GM23338 (cell line): Measurements from ENCODE around the gene RPA3. TPM values are rescaled to one million over a fixed set of nuclear protein-coding genes. Genes with fewer than 3 reads are reported as not detected.

Experiments
- ATAC-seq: fragments of 200-7000 bp; cut with Tn5 transposase; 3 replicates; pipeline ENCODE4 v1.9.1; 2020
- DNase-seq: peaks from one replicate; pipeline ENCODE4 v3.0.0-alpha.2; 2015; ENCODE audit warnings: low spot score
- H2AFZ ChIP-seq: fragments of 200-600 bp; sonication (generic); 2 replicates; pipeline ENCODE4 v1.8.0; 2016; ENCODE audit warnings: antibody characterized with exemption, mild to moderate bottlenecking, moderate library complexity
- H3F3A ChIP-seq: fragments of 200-600 bp; sonication (generic); replicated peaks from 2 replicates; pipeline ENCODE4 v1.8.0; 2017; ENCODE audit warnings: antibody characterized with exemption, mixed run types, low read depth
- H3K27ac ChIP-seq: fragments of 200-600 bp; sonication (generic); 2 replicates; pipeline ENCODE4 v1.6.1; 2016; ENCODE audit warnings: low read depth
- H3K27me3 ChIP-seq: fragments of 200-600 bp; sonication (generic); 2 replicates; pipeline ENCODE4 v1.8.0; 2016; ENCODE audit warnings: mild to moderate bottlenecking, mixed run types, moderate library complexity; ENCODE audit not compliant: insufficient read depth
- H3K36me3 ChIP-seq: fragments of 200-600 bp; sonication (generic); 2 replicates; pipeline ENCODE4 v1.8.0; 2016; ENCODE audit warnings: mild to moderate bottlenecking; ENCODE audit not compliant: insufficient read depth
- H3K4me1 ChIP-seq: fragments of 200-600 bp; sonication (generic); 2 replicates; pipeline ENCODE4 v1.8.0; 2016; ENCODE audit warnings: mild to moderate bottlenecking, moderate library complexity; ENCODE audit not compliant: insufficient read depth
- H3K4me2 ChIP-seq: fragments of 200-600 bp; sonication (generic); 2 replicates; pipeline ENCODE4 v1.7.1; 2017; ENCODE audit warnings: mixed run types
- H3K4me3 ChIP-seq: fragments of 200-600 bp; sonication (generic); 2 replicates; pipeline ENCODE4 v1.6.1; 2016; ENCODE audit warnings: mixed run types
- H3K79me2 ChIP-seq: fragments of 200-600 bp; sonication (generic); replicated peaks from 2 replicates; pipeline ENCODE4 v1.8.0; 2017; ENCODE audit warnings: mild to moderate bottlenecking; ENCODE audit not compliant: insufficient read depth
- H3K9me2 ChIP-seq: fragments of 200-600 bp; sonication (generic); 2 replicates; pipeline ENCODE4 v1.8.0; 2017; ENCODE audit not compliant: insufficient read depth
- H4K20me1 ChIP-seq: fragments of 200-600 bp; sonication (generic); replicated peaks from 2 replicates; pipeline ENCODE4 v1.8.0; 2017; ENCODE audit warnings: mild to moderate bottlenecking; ENCODE audit not compliant: insufficient read depth
- H3K27ac Mint-ChIP-seq: 2 replicates; pipeline ENCODE4 v1.8.0; 2020; ENCODE audit warnings: inconsistent platforms, mild to moderate bottlenecking, moderate library complexity, mixed read lengths
- H3K27me3 Mint-ChIP-seq: 3 replicates; pipeline ENCODE4 v1.8.0; 2022; ENCODE audit warnings: low read depth, mild to moderate bottlenecking, moderate library complexity, mixed read lengths, inconsistent platforms; ENCODE audit not compliant: insufficient read depth, poor library complexity
- H3K36me3 Mint-ChIP-seq: 3 replicates; pipeline ENCODE4 v1.8.0; 2021; ENCODE audit warnings: low read depth, mild to moderate bottlenecking, inconsistent platforms, moderate library complexity, mixed read lengths
- H3K4me1 Mint-ChIP-seq: 3 replicates; pipeline ENCODE4 v1.8.0; 2020; ENCODE audit warnings: mild to moderate bottlenecking, inconsistent platforms, mixed read lengths
- H3K4me3 Mint-ChIP-seq: 3 replicates; pipeline ENCODE4 v1.8.0; 2021; ENCODE audit warnings: moderate library complexity, mild to moderate bottlenecking, inconsistent platforms, mixed read lengths
- H3K9me3 Mint-ChIP-seq: 3 replicates; pipeline ENCODE4 v1.8.0; 2020; ENCODE audit warnings: moderate library complexity, mild to moderate bottlenecking, inconsistent platforms, mixed read lengths
- CREB1 ChIP-seq: fragments of 250-450 bp; sonication (Bioruptor Pico); IDR thresholded peaks from 2 replicates; pipeline ENCODE4 v1.5.0; 2020; ENCODE audit warnings: low read depth, mild to moderate bottlenecking, moderate library complexity
- EZH2 ChIP-seq: fragments of 200-600 bp; sonication (generic); IDR thresholded peaks from one replicate; pipeline ENCODE4 v1.8.0; 2017; ENCODE audit warnings: antibody characterized with exemption, mild to moderate bottlenecking, low read depth; ENCODE audit not compliant: unreplicated experiment
- EZH2phosphoT487 ChIP-seq: fragments of 200-600 bp; sonication (generic); IDR thresholded peaks from one replicate; pipeline ENCODE4 v1.8.1; 2018; ENCODE audit warnings: antibody characterized with exemption; ENCODE audit not compliant: unreplicated experiment
- JUNB ChIP-seq: IDR thresholded peaks from one replicate; pipeline ENCODE4 v1.6.1; 2016; ENCODE audit warnings: antibody characterized with exemption; ENCODE audit not compliant: unreplicated experiment
- POLR2AphosphoS5 ChIP-seq: IDR thresholded peaks from 2 replicates; pipeline ENCODE4 v1.6.1; 2016; ENCODE audit warnings: antibody characterized with exemption, low read depth
- STAT1 ChIP-seq: IDR thresholded peaks from one replicate; pipeline ENCODE4 v1.6.1; 2016; ENCODE audit warnings: antibody characterized with exemption; ENCODE audit not compliant: unreplicated experiment
- polyA plus RNA-seq: library from polyadenylated mRNA; unstranded; fragments of >200 nt; fragmentation: Nextera tagmentation; extraction: Ambion mirVana; gene quantifications from 2 replicates; pipeline ENCODE4 v1.2.1, GENCODE V29; 2016
- total RNA-seq: library from RNA; depleted of rRNA; stranded (reverse); fragments of >200 nt; shearing (Covaris generic); gene quantifications from 2 replicates; pipeline ENCODE4 v1.2.3, GENCODE V29; 2014
- TF ChIP-seq, protein P1 (sequence below): IDR thresholded peaks from 2 replicates; pipeline ENCODE4 v1.6.1; 2016; ENCODE audit warnings: antibody characterized with exemption
- TF ChIP-seq, protein P2 (sequence below): fragments of 250-450 bp; sonication (Bioruptor Pico); IDR thresholded peaks from 2 replicates; pipeline ENCODE4 v1.5.0; 2020; ENCODE audit warnings: mild to moderate bottlenecking, moderate library complexity
- TF ChIP-seq, protein P3 (sequence below): IDR thresholded peaks from one replicate; pipeline ENCODE4 v1.6.1; 2018; ENCODE audit warnings: antibody characterized with exemption; ENCODE audit not compliant: unreplicated experiment

The RPA3 gene
- total and polyA plus RNA-seq, 2 experiments from 2014 or later: 74.9 to 287 TPM

DNA sequence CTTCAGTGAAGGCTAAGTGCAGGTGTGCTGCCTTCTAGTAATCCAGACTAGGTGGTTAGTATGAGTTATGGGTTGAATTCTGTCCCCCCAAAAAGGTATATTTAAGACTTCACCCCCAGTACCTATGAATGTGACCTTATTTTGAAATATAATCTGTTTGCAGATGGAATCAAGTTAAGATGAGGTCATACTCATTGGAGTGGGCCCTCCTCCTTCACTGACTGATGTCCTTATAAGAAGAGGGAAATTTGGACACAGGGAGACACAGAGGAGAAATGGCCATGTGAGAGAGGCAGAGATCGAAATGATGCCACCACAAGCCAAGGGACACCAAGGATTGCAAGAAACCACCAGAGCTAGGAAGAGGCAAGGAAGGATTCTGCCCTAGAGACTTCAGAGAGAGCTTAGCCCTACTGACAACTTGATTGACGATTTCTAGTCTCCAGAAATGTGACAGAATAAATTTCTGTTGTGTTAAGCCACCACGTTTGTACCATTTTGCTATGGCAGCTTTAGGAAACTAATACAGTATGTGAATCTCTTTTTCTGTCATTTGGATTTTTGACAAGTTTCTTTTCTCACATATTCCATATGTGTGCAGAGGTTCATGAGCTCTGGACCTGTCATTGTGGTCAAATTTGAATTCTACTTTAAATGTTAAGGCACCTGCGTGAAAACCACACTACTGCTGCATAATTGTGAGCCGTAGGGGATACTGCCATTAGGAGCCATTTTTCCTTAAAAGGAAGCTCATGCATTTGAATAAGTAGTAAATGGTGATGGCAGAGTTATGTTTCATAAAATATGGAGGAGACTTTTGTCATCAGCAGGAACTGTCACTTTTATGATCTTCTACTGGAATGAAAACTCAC lies 2.6 kb upstream of the RPA3 start:
- Histone ChIP-seq H3K4me3 (no peak overlapping the region), H3K27me3 (no peaks in the 10 kb centered on the region), H4K20me1 (no peaks in the 10 kb centered on the region), H3F3A (no peaks in the 10 kb centered on the region), H2AFZ (no peak overlapping the region), H3K27ac (no peak overlapping the region), H3K9me2 (0 out of 2 replicates have a peak, but pooled peaks cover 5% of the 10 kb centered on the region), H3K36me3 (no peaks in the 10 kb centered on the region), H3K79me2 (no peaks in the 10 kb centered on the region), H3K4me2 (no peak overlapping the region), H3K4me1 (no peaks in the 10 kb centered on the region)
- Mint-ChIP-seq H3K27me3 (no peaks in the 10 kb centered on the region), H3K9me3 (no peaks in the 10 kb centered on the region; the same call in 2 of the 3 replicates), H3K4me3 (no peak overlapping the region), H3K4me1 (peaks cover 5% of the 10 kb centered on the region; the same call in 1 of the 3 replicates), H3K27ac (no peak overlapping the region), H3K36me3 (peaks cover 6% of the 10 kb centered on the region)
- no peak for TF ChIP-seq EZH2
- TF ChIP-seq POLR2AphosphoS5: no peak
- no peak for TF ChIP-seq STAT1
- TF ChIP-seq, protein P1, sequence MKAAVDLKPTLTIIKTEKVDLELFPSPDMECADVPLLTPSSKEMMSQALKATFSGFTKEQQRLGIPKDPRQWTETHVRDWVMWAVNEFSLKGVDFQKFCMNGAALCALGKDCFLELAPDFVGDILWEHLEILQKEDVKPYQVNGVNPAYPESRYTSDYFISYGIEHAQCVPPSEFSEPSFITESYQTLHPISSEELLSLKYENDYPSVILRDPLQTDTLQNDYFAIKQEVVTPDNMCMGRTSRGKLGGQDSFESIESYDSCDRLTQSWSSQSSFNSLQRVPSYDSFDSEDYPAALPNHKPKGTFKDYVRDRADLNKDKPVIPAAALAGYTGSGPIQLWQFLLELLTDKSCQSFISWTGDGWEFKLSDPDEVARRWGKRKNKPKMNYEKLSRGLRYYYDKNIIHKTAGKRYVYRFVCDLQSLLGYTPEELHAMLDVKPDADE: no peak
- TF ChIP-seq, protein P2, sequence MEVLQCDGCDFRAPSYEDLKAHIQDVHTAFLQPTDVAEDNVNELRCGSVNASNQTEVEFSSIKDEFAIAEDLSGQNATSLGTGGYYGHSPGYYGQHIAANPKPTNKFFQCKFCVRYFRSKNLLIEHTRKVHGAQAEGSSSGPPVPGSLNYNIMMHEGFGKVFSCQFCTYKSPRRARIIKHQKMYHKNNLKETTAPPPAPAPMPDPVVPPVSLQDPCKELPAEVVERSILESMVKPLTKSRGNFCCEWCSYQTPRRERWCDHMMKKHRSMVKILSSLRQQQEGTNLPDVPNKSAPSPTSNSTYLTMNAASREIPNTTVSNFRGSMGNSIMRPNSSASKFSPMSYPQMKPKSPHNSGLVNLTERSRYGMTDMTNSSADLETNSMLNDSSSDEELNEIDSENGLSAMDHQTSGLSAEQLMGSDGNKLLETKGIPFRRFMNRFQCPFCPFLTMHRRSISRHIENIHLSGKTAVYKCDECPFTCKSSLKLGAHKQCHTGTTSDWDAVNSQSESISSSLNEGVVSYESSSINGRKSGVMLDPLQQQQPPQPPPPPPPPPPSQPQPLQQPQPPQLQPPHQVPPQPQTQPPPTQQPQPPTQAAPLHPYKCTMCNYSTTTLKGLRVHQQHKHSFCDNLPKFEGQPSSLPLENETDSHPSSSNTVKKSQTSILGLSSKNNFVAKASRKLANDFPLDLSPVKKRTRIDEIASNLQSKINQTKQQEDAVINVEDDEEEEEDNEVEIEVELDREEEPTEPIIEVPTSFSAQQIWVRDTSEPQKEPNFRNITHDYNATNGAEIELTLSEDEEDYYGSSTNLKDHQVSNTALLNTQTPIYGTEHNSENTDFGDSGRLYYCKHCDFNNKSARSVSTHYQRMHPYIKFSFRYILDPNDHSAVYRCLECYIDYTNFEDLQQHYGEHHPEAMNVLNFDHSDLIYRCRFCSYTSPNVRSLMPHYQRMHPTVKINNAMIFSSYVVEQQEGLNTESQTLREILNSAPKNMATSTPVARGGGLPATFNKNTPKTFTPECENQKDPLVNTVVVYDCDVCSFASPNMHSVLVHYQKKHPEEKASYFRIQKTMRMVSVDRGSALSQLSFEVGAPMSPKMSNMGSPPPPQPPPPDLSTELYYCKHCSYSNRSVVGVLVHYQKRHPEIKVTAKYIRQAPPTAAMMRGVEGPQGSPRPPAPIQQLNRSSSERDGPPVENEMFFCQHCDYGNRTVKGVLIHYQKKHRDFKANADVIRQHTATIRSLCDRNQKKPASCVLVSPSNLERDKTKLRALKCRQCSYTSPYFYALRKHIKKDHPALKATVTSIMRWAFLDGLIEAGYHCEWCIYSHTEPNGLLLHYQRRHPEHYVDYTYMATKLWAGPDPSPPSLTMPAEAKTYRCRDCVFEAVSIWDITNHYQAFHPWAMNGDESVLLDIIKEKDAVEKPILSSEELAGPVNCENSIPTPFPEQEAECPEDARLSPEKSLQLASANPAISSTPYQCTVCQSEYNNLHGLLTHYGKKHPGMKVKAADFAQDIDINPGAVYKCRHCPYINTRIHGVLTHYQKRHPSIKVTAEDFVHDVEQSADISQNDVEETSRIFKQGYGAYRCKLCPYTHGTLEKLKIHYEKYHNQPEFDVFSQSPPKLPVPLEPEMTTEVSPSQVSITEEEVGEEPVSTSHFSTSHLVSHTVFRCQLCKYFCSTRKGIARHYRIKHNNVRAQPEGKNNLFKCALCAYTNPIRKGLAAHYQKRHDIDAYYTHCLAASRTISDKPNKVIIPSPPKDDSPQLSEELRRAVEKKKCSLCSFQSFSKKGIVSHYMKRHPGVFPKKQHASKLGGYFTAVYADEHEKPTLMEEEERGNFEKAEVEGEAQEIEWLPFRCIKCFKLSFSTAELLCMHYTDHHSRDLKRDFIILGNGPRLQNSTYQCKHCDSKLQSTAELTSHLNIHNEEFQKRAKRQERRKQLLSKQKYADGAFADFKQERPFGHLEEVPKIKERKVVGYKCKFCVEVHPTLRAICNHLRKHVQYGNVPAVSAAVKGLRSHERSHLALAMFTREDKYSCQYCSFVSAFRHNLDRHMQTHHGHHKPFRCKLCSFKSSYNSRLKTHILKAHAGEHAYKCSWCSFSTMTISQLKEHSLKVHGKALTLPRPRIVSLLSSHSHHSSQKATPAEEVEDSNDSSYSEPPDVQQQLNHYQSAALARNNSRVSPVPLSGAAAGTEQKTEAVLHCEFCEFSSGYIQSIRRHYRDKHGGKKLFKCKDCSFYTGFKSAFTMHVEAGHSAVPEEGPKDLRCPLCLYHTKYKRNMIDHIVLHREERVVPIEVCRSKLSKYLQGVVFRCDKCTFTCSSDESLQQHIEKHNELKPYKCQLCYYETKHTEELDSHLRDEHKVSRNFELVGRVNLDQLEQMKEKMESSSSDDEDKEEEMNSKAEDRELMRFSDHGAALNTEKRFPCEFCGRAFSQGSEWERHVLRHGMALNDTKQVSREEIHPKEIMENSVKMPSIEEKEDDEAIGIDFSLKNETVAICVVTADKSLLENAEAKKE: no peak
- TF ChIP-seq, protein P3, sequence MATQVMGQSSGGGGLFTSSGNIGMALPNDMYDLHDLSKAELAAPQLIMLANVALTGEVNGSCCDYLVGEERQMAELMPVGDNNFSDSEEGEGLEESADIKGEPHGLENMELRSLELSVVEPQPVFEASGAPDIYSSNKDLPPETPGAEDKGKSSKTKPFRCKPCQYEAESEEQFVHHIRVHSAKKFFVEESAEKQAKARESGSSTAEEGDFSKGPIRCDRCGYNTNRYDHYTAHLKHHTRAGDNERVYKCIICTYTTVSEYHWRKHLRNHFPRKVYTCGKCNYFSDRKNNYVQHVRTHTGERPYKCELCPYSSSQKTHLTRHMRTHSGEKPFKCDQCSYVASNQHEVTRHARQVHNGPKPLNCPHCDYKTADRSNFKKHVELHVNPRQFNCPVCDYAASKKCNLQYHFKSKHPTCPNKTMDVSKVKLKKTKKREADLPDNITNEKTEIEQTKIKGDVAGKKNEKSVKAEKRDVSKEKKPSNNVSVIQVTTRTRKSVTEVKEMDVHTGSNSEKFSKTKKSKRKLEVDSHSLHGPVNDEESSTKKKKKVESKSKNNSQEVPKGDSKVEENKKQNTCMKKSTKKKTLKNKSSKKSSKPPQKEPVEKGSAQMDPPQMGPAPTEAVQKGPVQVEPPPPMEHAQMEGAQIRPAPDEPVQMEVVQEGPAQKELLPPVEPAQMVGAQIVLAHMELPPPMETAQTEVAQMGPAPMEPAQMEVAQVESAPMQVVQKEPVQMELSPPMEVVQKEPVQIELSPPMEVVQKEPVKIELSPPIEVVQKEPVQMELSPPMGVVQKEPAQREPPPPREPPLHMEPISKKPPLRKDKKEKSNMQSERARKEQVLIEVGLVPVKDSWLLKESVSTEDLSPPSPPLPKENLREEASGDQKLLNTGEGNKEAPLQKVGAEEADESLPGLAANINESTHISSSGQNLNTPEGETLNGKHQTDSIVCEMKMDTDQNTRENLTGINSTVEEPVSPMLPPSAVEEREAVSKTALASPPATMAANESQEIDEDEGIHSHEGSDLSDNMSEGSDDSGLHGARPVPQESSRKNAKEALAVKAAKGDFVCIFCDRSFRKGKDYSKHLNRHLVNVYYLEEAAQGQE: no peak
- no peak for TF ChIP-seq CREB1
- no peak for TF ChIP-seq JUNB
- no peak for TF ChIP-seq EZH2phosphoT487
- no peak for ATAC-seq
- no peak for DNase-seq
